Breast epithelium (tissue), 4 donors: Measurements from ENCODE around the gene MOGAT3. TPM values are rescaled to one million over a fixed set of nuclear protein-coding genes. Genes with fewer than 3 reads are reported as not detected.
"Not testable (repeated sequence)": the region's sequence is repeated elsewhere in the genome, so short reads cannot be mapped to it uniquely, and the experiment has no call there.

Experiments used
- DNase-seq, 2 donors: peaks; one replicate each; pipeline ENCODE4 v3.0.0-alpha.2; 2019; ENCODE audit warnings: low spot score in 2 of 2
- H3K27ac ChIP-seq, 2 donors: fragments of 200-600 bp; sonication (generic) in 1 of 2; one replicate each; pipeline ENCODE4 v1.5.1; 2016 to 2019; ENCODE audit warnings: mild to moderate bottlenecking in 1 of 2
- H3K27me3 ChIP-seq, 2 donors: fragments of 200-600 bp; sonication (generic) in 1 of 2; one replicate each; pipeline versions ENCODE4 v1.5.1 to v1.6.0; 2017 to 2019; ENCODE audit warnings: control low read depth in 1 of 2, mild to moderate bottlenecking in 1 of 2
- H3K36me3 ChIP-seq: fragments of 200-600 bp; one replicate; pipeline ENCODE4 v1.5.1; 2019
- H3K4me1 ChIP-seq, 2 donors: fragments of 200-600 bp; sonication (generic); one replicate each; pipeline ENCODE4 v1.5.1; 2016 to 2019; ENCODE audit warnings: control low read depth in 1 of 2
- H3K4me3 ChIP-seq, 3 donors: fragments of 200-600 bp; sonication (generic); 1 replicate in 2 of 3; 2 replicates in 1 of 3; pipeline ENCODE4 v1.5.1; 2016 to 2019; ENCODE audit warnings: mild to moderate bottlenecking in 3 of 3, moderate library complexity in 2 of 3
- H3K9me3 ChIP-seq, 2 donors: fragments of 200-600 bp; sonication (generic) in 1 of 2; one replicate each; pipeline ENCODE4 v1.5.1; 2016 to 2019; ENCODE audit warnings: control low read depth in 1 of 2
- CTCF ChIP-seq, 3 donors: fragments of 450-650 bp; IDR thresholded peaks; one replicate each; pipeline ENCODE4 v1.5.1; 2016 to 2017; ENCODE audit warnings: antibody characterized with exemption in 3 of 3, mild to moderate bottlenecking in 3 of 3, moderate library complexity in 3 of 3
- POLR2A ChIP-seq: fragments of 450-650 bp; IDR thresholded peaks from one replicate; pipeline ENCODE4 v1.6.1; 2016; ENCODE audit warnings: antibody characterized with exemption, mild to moderate bottlenecking, moderate library complexity
- POLR2AphosphoS5 ChIP-seq, 3 donors: sonication (generic); formaldehyde crosslinking; IDR thresholded peaks; one replicate each; pipeline ENCODE4 v1.6.1; 2017; ENCODE audit warnings: antibody characterized with exemption in 3 of 3
- intact Hi-C: fragments of 100-400 bp; cut with DNase I; formaldehyde crosslinking; loops from one replicate; pipeline ENCODE4 v1.15.1; 2023; ENCODE audit warnings: low total_unique reads
- total RNA-seq, 3 donors: library from RNA; depleted of rRNA; stranded (reverse); fragments of >200 nt; gene quantifications; one replicate each; pipeline ENCODE4 v1.1.0, GENCODE V29; 2016

MOGAT3 gene
- total RNA-seq, 3 donors from 2014 or later: 2.6 TPM; not detected in 2

- no peak for DNase-seq
- no peaks in the 10 kb centered on the region for H3K36me3 ChIP-seq
- no peak for TF ChIP-seq CTCF (IDR thresholded peaks at IDR 0.05)
- no peak for TF ChIP-seq POLR2AphosphoS5 (IDR thresholded peaks at IDR 0.05)
- TF ChIP-seq POLR2A: no peak
- no peaks in the 10 kb centered on the region for H3K9me3 ChIP-seq
- no peak overlapping the region for H3K4me3 ChIP-seq
- no peaks in the 10 kb centered on the region for H3K4me1 ChIP-seq
- H3K27ac ChIP-seq: no peak overlapping the region
- intact Hi-C loops: loop anchor here (10.0 kb wide), 1 partner anchor 49 kb away; no protein-coding TSS in a partner anchor
- H3K27me3 ChIP-seq: peaks cover 0 to 22% of the 10 kb centered on the region in 2 donors
Observed at GRCh38 chr7:101205901-101206664, 5.2 kb upstream of the MOGAT3 start.

GRCh38 chr7:101203740-101204738 lies 3.2 kb upstream of the MOGAT3 start:
- not testable (repeated sequence) for H3K27ac ChIP-seq, H3K4me1 ChIP-seq, DNase-seq, H3K9me3 ChIP-seq, H3K36me3 ChIP-seq, H3K4me3 ChIP-seq
- intact Hi-C loops: loop anchor here (10.0 kb wide), 1 partner anchor 51 kb away; no protein-coding TSS in a partner anchor
- peaks cover 0 to 34% of the 10 kb centered on the region in 2 donors for H3K27me3 ChIP-seq

- no peaks in the 10 kb centered on the region for H3K9me3 ChIP-seq
- TF ChIP-seq CTCF (IDR thresholded peaks at IDR 0.05) (no peak), POLR2AphosphoS5 (IDR thresholded peaks at IDR 0.05) (no peak), POLR2A (no peak)
- H3K27me3 ChIP-seq: peaks cover 0 to 41% of the 10 kb centered on the region in 2 donors
- no peak overlapping the region for H3K4me3 ChIP-seq
- intact Hi-C loops: loop anchor here (10.0 kb wide), 1 partner anchor 52 kb away; no protein-coding TSS in a partner anchor
- H3K36me3 ChIP-seq: no peaks in the 10 kb centered on the region
- H3K27ac ChIP-seq: no peak overlapping the region
- no peak for DNase-seq
- H3K4me1 ChIP-seq: no peaks in the 10 kb centered on the region
Observed at GRCh38 chr7:101202603-101202918, 1.7 kb upstream of the MOGAT3 start.

GRCh38 chr7:101201695-101202602 lies 1.1 kb upstream of the MOGAT3 start:
- peak overlapping the region in 2 of 3 donors; percentile 33 to 59 for H3K4me3 ChIP-seq
- no peak overlapping the region for H3K27ac ChIP-seq
- no peaks in the 10 kb centered on the region for H3K4me1 ChIP-seq
- no peak for TF ChIP-seq POLR2A
- TF ChIP-seq CTCF (IDR thresholded peaks at IDR 0.05): no peak
- TF ChIP-seq POLR2AphosphoS5 (IDR thresholded peaks at IDR 0.05): no peak
- DNase-seq: no peak
- peaks cover 0 to 41% of the 10 kb centered on the region in 2 donors for H3K27me3 ChIP-seq
- H3K36me3 ChIP-seq: no peaks in the 10 kb centered on the region
- H3K9me3 ChIP-seq: no peaks in the 10 kb centered on the region
- intact Hi-C loops: loop anchor here (10.0 kb wide), 1 partner anchor 53 kb away; no protein-coding TSS in a partner anchor

- no peak overlapping the region for H3K27ac ChIP-seq
- no peaks in the 10 kb centered on the region for H3K36me3 ChIP-seq
- TF ChIP-seq POLR2AphosphoS5 (IDR thresholded peaks at IDR 0.05): no peak
- TF ChIP-seq CTCF (IDR thresholded peaks at IDR 0.05): no peak
- no peak for TF ChIP-seq POLR2A
- peaks cover 0 to 45% of the 10 kb centered on the region in 2 donors for H3K27me3 ChIP-seq
- H3K4me1 ChIP-seq: no peaks in the 10 kb centered on the region
- intact Hi-C loops: loop anchor here (10.0 kb wide), 1 partner anchor 54 kb away; no protein-coding TSS in a partner anchor
- no peak for DNase-seq
- no peak overlapping the region for H3K4me3 ChIP-seq
- no peaks in the 10 kb centered on the region for H3K9me3 ChIP-seq
Observed at GRCh38 chr7:101200504-101200861, 353 bp downstream of the MOGAT3 start.

- H3K9me3 ChIP-seq, H3K4me3 ChIP-seq, intact Hi-C loops, H3K4me1 ChIP-seq, DNase-seq, H3K27ac ChIP-seq, H3K36me3 ChIP-seq: not testable (repeated sequence)
- H3K27me3 ChIP-seq: peaks cover 0 to 45% of the 10 kb centered on the region in 2 donors
Observed at GRCh38 chr7:101199522-101199921, 1.3 kb downstream of the MOGAT3 start.
